ENCODE measurements around the gene C4BPB.

C4BPB gene

GRCh38 chr1:207077012-207077411, 11.6 kb upstream of the C4BPB start:
- DNase-seq (ENCODE audit: low read depth) = no peak
- no peak overlapping the region for H3K4me3 ChIP-seq (replicated peaks; ENCODE audit: low read depth, low read length)
- TF ChIP-seq CTCF (IDR thresholded peaks at IDR 0.05; ENCODE audit: low read length, missing control alignments) = no peak

- no peak overlapping the region for H3K4me3 ChIP-seq (replicated peaks; ENCODE audit: low read depth, low read length)
- DNase-seq (ENCODE audit: low read depth) = peak; percentile 88
- TF ChIP-seq CTCF (IDR thresholded peaks at IDR 0.05; ENCODE audit: low read length, missing control alignments) = no peak
Measured at GRCh38 chr1:207077470-207078377, 10.9 kb upstream of the C4BPB start.

DNA sequence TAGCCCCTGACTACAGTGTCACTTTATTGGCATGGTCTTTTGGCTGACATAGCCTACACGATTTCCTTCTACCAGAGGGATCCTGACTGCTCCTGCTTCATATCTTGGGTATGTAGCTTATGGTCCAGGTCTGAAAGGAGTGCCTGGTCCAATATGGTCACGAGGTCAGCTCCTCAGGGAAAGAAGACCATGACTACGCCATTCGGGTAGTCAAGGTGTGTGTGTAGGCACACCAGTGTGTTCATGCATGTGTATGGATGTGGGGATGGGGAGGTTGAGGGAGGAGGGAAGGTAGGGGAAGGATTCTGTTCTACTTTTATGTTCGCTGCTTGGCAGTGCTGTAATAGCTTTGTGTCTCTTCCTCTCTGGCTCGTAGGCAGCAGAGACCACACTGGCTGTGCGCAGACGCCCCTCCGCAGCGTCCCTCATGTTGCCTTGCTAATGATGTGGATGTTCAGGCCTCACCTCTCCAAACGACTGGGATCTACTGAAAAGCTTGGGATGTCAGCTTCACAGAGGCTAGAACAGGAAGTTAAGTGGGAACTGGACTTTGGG, 10.0 kb upstream of the C4BPB start:
- no peak for TF ChIP-seq CTCF (IDR thresholded peaks at IDR 0.05; ENCODE audit: low read length, missing control alignments)
- DNase-seq (ENCODE audit: low read depth) = no peak
- no peak overlapping the region for H3K4me3 ChIP-seq (replicated peaks; ENCODE audit: low read depth, low read length)

GRCh38 chr1:207079706-207080241, 8.9 kb upstream of the C4BPB start:
- no peak for DNase-seq (ENCODE audit: low read depth)
- no peak overlapping the region for H3K4me3 ChIP-seq (replicated peaks; ENCODE audit: low read depth, low read length)
- TF ChIP-seq CTCF (IDR thresholded peaks at IDR 0.05; ENCODE audit: low read length, missing control alignments) = no peak

DNA sequence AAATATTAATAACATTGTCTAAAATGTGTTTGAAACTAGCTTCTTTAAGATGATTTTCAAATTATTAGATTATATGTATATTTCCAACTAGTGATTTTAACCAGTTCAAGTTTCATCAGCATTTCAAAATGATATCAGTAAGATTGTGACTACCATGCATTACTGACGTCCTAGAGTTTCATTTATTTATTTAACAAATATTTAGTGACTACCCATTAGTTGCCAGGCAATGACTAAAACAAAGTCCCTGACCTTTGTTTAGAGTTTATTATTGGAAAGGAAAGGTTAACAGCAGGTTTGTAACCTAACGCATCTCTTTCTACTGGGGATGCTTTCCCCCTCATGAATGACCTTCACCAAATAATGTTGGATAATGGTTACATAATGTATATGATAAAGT, 7.6 kb upstream of the C4BPB start:
- no peak for DNase-seq (ENCODE audit: low read depth)
- TF ChIP-seq CTCF (IDR thresholded peaks at IDR 0.05; ENCODE audit: low read length, missing control alignments) = no peak
- no peak overlapping the region for H3K4me3 ChIP-seq (replicated peaks; ENCODE audit: low read depth, low read length)

- no peak overlapping the region for H3K4me3 ChIP-seq (replicated peaks; ENCODE audit: low read depth, low read length)
- no peak for DNase-seq (ENCODE audit: low read depth)
- no peak for TF ChIP-seq CTCF (IDR thresholded peaks at IDR 0.05; ENCODE audit: low read length, missing control alignments)
Measured at GRCh38 chr1:207081806-207082205, 6.9 kb upstream of the C4BPB start.
